Uterus (tissue), 4 donors: ENCODE results near the gene CFAP251. TPM values are rescaled to one million over a fixed set of nuclear protein-coding genes. Genes with fewer than 3 reads are reported as not detected.

Experiments
- DNase-seq, 2 donors: peaks; one replicate each; pipeline ENCODE4 v3.0.0-alpha.2; 2019 to 2020
- H3K27ac ChIP-seq, 2 donors: fragments of 200-600 bp; sonication (generic); 1 replicate in 1 of 2; 2 replicates in 1 of 2; pipeline ENCODE4 v1.5.1; 2016 to 2018
- H3K27me3 ChIP-seq, 2 donors: fragments of 200-600 bp; sonication (generic); one replicate each; pipeline ENCODE4 v1.5.1; 2018 to 2019; ENCODE audit warnings: control low read depth in 1 of 2
- H3K36me3 ChIP-seq, 2 donors: fragments of 200-600 bp; sonication (generic); one replicate each; pipeline ENCODE4 v1.5.1; 2019; ENCODE audit warnings: control low read depth in 1 of 2
- H3K4me1 ChIP-seq, 2 donors: fragments of 200-600 bp; sonication (generic); one replicate each; pipeline ENCODE4 v1.5.1; 2018 to 2019; ENCODE audit warnings: control low read depth in 1 of 2
- H3K4me3 ChIP-seq, 2 donors: fragments of 200-600 bp; sonication (generic); 1 replicate in 1 of 2; 2 replicates in 1 of 2; pipeline ENCODE4 v1.5.1; 2018 to 2019; ENCODE audit warnings: mild to moderate bottlenecking in 1 of 2
- H3K9me3 ChIP-seq, 2 donors: fragments of 200-600 bp; sonication (generic); one replicate each; pipeline ENCODE4 v1.5.1; 2019; ENCODE audit warnings: control low read depth in 1 of 2
- CTCF ChIP-seq, 4 experiments: fragments of 200-600 bp in 2 of 4; fragments of 450-650 bp in 2 of 4; sonication (generic) in 2 of 4; IDR thresholded peaks; one replicate each; pipeline ENCODE4 v1.5.1; 2016 to 2019; ENCODE audit warnings: antibody characterized with exemption in 4 of 4, mild to moderate bottlenecking in 2 of 4, moderate library complexity in 1 of 4
- POLR2A ChIP-seq, 2 donors: fragments of 450-650 bp; IDR thresholded peaks; one replicate each; pipeline ENCODE4 v1.6.1; 2016; ENCODE audit warnings: antibody characterized with exemption in 2 of 2, mild to moderate bottlenecking in 1 of 2, moderate library complexity in 1 of 2
- intact Hi-C: fragments of 100-400 bp; cut with DNase I; formaldehyde crosslinking; loops from one replicate; pipeline ENCODE4 v1.15.1; 2023; ENCODE audit warnings: low total_unique reads
- total RNA-seq, 4 donors: library from RNA; depleted of rRNA in 3 of 4; stranded (reverse); fragments of >200 nt in 3 of 4; gene quantifications; one replicate each; pipeline versions ENCODE4 v1.1.0 to v1.2.4, GENCODE V29; 2014 to 2023
- donor health status: DM: yes; HTN: yes; CAD: no.

Gene CFAP251
- total RNA-seq, 4 donors from 2014 or later, result 5.9 to 135 (median 12.7) TPM

- no peak overlapping the region for H3K4me3 ChIP-seq
- H3K27me3 ChIP-seq, result no peaks in the 10 kb centered on the region
- peaks cover 0 to 6% of the 10 kb centered on the region in 2 donors for H3K4me1 ChIP-seq
- DNase-seq, result no peak
- TF ChIP-seq CTCF (IDR thresholded peaks at IDR 0.05) (no peak), POLR2A (IDR thresholded peaks at IDR 0.05) (no peak)
- H3K27ac ChIP-seq, result no peak overlapping the region
- no peaks in the 10 kb centered on the region for H3K36me3 ChIP-seq
- intact Hi-C loops, result no loop called here
- no peaks in the 10 kb centered on the region for H3K9me3 ChIP-seq
Measured at GRCh38 chr12:122001466-122002209, 83.2 kb downstream of the CFAP251 start.

- no peak overlapping the region for H3K4me3 ChIP-seq
- no peaks in the 10 kb centered on the region for H3K9me3 ChIP-seq
- no peaks in the 10 kb centered on the region for H3K36me3 ChIP-seq
- peaks cover 0 to 6% of the 10 kb centered on the region in 2 donors for H3K4me1 ChIP-seq
- TF ChIP-seq CTCF (IDR thresholded peaks at IDR 0.05), result no peak
- TF ChIP-seq POLR2A (IDR thresholded peaks at IDR 0.05), result no peak
- H3K27me3 ChIP-seq, result no peaks in the 10 kb centered on the region
- intact Hi-C loops, result no loop called here
- no peak for DNase-seq
- H3K27ac ChIP-seq, result peak overlapping the region; percentile 8 to 15
Measured at GRCh38 chr12:122003651-122004611, 85.5 kb downstream of the CFAP251 start.

GRCh38 chr12:122004633-122005071 is 86.3 kb downstream of the CFAP251 start:
- Histone ChIP-seq H3K36me3 (no peaks in the 10 kb centered on the region), H3K27ac (peak overlapping the region; percentile 8 to 15), H3K4me1 (peaks cover 0 to 6% of the 10 kb centered on the region in 2 donors), H3K4me3 (no peak overlapping the region), H3K9me3 (no peaks in the 10 kb centered on the region), H3K27me3 (no peaks in the 10 kb centered on the region)
- intact Hi-C loops, result no loop called here
- DNase-seq, result no peak
- TF ChIP-seq CTCF (IDR thresholded peaks at IDR 0.05) (no peak), POLR2A (IDR thresholded peaks at IDR 0.05) (no peak)

GRCh38 chr12:122005252-122005776 is 86.9 kb downstream of the CFAP251 start:
- Histone ChIP-seq H3K9me3 (no peaks in the 10 kb centered on the region), H3K36me3 (no peaks in the 10 kb centered on the region), H3K4me3 (no peak overlapping the region), H3K27ac (no peak overlapping the region), H3K27me3 (no peaks in the 10 kb centered on the region), H3K4me1 (peaks cover 0 to 6% of the 10 kb centered on the region in 2 donors)
- TF ChIP-seq POLR2A (IDR thresholded peaks at IDR 0.05) (no peak), CTCF (IDR thresholded peaks at IDR 0.05) (no peak)
- DNase-seq, result no peak
- intact Hi-C loops, result no loop called here
